NCI-H524 treated with DMSO at 0.1 percent for 48 hours (cell line): ENCODE results near the gene SLC25A42.
"Not testable (repeated sequence)": the region's sequence is repeated elsewhere in the genome, so short reads cannot be mapped to it uniquely, and the experiment has no call there.

Source experiments
- DNase-seq: peaks from one replicate; lab custom pipeline; 2025; lab: John Stamatoyannopoulos, UW

The SLC25A42 gene

GRCh38 chr19:19135713-19136112, 71.9 kb downstream of the SLC25A42 start:
- not testable (repeated sequence) for DNase-seq

DNA sequence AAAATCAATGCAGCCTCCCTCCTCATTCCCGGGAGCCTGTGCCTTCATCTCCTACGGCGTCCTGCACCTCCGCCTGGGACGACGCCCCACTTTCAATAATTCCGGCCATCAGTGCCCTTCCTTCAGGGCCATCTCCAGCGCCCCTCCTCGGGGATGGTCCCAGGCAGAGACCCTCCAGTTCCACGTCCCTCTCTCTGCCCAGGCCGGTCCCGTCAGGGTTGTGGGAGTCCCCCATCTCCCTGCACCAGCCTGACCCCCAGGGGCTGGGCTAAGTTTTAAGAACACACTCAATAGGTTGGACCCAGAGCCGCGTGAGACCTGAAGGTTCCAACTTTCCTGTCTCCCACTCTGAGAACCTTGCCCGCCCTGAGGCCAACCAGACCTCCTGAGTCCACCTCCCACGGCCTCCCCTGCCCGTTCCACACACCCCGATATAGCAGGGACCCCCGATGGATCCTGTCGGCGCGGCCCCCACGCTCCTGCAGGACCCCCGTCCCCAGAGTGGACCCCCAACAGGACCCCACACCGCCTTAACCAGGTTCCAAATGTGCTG, 73.8 kb downstream of the SLC25A42 start:
- DNase-seq, result no peak

DNA sequence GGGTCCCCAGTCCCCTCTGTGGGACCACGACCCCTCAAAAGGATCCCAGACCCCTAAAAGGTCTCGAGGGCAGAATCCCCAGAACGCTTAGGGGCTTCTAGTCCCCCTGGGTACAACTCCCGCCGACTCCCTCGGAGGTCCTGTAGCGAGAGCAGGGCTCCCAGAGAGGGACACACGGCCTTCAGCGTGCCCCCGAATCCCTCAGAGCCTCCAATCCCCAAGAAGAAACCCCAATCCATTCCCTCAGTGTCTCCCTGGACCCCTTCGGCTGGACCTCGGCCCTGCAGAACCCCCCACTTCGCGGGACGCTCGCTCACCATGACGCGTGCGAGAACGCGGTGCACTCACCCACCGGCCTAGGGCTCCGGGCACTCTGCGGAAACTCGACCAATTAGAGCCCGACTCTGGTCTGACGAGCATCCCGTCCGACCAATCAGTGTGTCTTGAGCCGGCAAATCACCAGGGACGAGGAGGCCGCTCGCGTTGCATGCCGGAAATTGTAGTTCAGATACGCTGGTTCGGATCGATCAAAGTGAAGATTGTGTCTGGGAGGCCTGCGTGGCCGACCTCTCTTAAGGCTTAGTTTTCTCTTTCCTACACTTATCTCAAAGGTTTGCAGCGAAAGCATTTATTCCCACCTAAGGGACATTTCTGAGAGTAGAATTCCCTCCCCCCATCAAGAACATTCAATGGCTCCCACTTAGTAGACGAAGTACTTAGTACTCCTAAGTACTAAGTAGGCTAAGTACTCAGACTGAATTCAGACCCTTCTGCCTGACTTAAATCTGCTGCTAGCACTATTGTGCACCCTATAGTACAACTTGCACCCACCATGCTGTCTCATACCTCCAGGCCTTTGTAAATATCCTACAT, 74.6 kb downstream of the SLC25A42 start, which contains the start of gene TMEM161A:
TMEM161A (minus strand) TSS at position 370 of the 873 bp plus-strand sequence; CDS start at position 320, 50 bp downstream.
- peak; percentile 89 for DNase-seq

GRCh38 chr19:19139876-19140229, 76.1 kb downstream of the SLC25A42 start:
- DNase-seq, result no peak

GRCh38 chr19:19140476-19140875, 76.7 kb downstream of the SLC25A42 start:
- no peak for DNase-seq

- DNase-seq, result no peak
Measured at GRCh38 chr19:19142347-19142746, 78.6 kb downstream of the SLC25A42 start.

DNA sequence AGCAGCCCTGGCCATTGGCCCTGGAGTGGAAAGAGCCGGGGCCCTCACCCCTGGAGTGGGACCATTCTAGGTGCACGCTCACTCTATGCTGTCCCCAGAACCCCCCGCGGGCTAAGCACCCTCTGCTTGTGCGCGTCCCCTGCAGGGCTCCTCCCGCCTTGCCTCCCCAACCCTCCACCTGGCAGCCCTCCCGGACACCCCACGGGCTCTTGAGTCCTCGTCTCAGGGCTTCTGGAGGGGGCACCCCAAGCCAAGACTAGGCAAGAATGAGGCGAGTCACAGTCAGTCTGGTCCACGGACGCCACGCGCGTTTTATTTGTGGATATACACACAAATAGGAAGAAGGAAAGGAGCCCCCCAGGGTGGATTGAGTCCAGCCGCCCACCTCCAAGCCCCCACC, 81.5 kb downstream of the SLC25A42 start:
- DNase-seq, result no peak

- peak; percentile 14 for DNase-seq
Measured at GRCh38 chr19:19145684-19146608, 82.2 kb downstream of the SLC25A42 start.

GRCh38 chr19:19146865-19147264, 83.1 kb downstream of the SLC25A42 start:
- no peak for DNase-seq

DNA sequence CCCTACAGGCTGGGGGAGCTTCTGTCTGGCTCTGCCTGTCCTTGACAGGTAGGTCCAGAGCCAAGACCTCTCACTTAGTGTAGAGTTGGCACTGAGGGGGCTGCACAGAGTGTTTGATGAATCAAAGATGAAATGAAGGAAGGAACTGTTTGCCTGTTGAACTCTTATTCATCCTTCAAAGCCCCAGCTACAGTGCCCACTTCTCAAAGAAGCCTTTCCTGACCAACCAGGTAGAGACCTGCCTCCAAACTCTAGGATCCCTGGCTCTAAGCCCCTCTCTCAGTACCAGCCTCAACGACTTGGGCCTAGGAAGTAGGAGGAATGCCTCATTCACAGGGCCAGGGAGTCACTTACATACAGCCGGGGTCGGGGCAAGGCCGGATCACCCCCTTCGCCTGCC, 83.5 kb downstream of the SLC25A42 start:
- DNase-seq, result no peak

GRCh38 chr19:19148504-19148903, 84.7 kb downstream of the SLC25A42 start:
- not testable (repeated sequence) for DNase-seq

DNA sequence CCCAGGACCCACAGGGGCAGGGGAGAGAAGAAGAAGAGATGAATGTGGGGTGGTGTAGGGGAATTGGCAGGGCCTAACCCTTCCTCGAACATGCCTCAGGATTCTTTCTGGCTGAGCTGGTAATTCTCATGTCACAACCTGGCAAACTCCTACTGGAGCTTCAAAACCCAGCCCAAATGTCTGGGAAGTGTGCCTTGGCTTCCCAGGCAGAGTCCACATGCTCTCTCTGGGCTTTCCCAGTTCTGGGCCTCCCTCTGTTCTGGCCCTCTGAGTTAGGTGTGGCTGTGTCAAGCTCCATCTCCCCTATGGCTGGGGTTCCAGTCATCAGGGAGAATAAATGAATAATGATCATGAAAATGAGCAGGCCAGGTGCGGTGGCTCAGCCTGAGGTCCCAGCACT, 85.6 kb downstream of the SLC25A42 start:
- DNase-seq, result no peak

GRCh38 chr19:19151418-19151817, 87.6 kb downstream of the SLC25A42 start:
- no peak for DNase-seq

DNA sequence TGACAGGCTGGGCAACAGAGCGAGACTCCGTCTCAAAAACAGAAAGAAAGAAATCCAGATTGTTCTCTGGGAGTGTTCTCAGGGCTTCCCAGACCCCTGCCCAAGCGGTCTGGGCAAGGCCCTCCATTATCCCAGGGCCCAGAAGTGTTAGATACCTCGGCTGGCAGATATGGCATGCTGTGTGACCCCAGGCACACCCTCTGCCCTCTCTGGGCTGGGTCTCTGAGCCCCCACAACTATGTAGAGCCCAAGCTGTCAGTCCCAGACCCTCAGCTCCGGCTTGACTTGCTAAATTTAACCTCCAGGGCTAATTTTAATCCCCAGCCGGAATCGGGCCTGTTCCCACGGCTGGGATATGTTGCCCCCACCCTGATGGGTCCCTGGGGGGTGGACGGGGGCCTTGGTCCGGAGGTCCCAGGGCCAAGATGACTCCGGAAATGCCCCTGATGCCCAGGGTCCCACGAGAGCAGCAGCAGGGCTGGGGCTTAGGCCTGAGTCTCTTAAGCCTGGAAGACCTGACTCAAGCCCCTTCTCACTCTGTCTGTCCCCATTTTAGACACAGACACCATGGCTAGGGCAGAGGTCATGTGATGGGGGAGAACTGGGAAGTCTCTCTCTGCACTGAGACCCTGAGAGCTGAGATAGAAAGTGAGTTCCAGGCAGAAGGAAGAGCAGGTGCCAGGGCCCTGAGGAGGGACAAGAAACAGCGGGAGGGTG, 89.0 kb downstream of the SLC25A42 start:
- no peak for DNase-seq

- DNase-seq, result no peak
Measured at GRCh38 chr19:19154768-19155494, 91.1 kb downstream of the SLC25A42 start.

GRCh38 chr19:19155495-19156219, 91.9 kb downstream of the SLC25A42 start:
- DNase-seq, result no peak

DNA sequence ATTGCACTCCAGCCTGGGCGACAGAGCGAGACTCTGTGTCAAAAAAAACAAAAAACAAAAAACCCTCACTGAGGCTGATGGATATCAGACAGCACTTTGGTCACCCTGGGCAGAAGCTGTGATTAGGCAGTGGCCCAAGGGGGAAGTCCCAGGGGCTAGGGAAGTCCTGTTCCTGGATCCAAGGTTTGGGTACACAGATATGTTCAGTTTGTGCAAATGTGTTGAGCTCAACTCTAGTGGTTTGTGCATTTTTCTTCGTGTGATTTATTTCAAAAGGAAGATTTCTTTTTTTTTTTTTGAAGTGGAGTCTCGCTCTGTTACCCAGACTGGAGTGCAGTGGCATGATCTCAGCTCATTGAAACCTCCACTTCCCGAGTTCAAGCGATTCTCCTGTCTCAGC, 94.0 kb downstream of the SLC25A42 start:
- no peak for DNase-seq

GRCh38 chr19:19159534-19159933, 95.7 kb downstream of the SLC25A42 start:
- DNase-seq, result no peak

- no peak for DNase-seq
Measured at GRCh38 chr19:19160461-19161035, 96.8 kb downstream of the SLC25A42 start.

GRCh38 chr19:19162495-19162894, 98.7 kb downstream of the SLC25A42 start:
- DNase-seq, result no peak
